Testis (tissue), 2 donors: ENCODE results near the gene AXDND1.

Source experiments
- CTCF ChIP-seq, 3 experiments: fragments of 450-650 bp in 2 of 3; fragments of 200-600 bp in 1 of 3; sonication (generic) in 1 of 3; IDR thresholded peaks; one replicate each; pipeline ENCODE4 v1.5.1; 2016 to 2019; ENCODE audit warnings: antibody characterized with exemption in 3 of 3, mild to moderate bottlenecking in 2 of 3, moderate library complexity in 1 of 3
- POLR2A ChIP-seq: fragments of 450-650 bp; IDR thresholded peaks from one replicate; pipeline ENCODE4 v1.6.1; 2017; ENCODE audit warnings: antibody characterized with exemption, mild to moderate bottlenecking, moderate library complexity

DNA sequence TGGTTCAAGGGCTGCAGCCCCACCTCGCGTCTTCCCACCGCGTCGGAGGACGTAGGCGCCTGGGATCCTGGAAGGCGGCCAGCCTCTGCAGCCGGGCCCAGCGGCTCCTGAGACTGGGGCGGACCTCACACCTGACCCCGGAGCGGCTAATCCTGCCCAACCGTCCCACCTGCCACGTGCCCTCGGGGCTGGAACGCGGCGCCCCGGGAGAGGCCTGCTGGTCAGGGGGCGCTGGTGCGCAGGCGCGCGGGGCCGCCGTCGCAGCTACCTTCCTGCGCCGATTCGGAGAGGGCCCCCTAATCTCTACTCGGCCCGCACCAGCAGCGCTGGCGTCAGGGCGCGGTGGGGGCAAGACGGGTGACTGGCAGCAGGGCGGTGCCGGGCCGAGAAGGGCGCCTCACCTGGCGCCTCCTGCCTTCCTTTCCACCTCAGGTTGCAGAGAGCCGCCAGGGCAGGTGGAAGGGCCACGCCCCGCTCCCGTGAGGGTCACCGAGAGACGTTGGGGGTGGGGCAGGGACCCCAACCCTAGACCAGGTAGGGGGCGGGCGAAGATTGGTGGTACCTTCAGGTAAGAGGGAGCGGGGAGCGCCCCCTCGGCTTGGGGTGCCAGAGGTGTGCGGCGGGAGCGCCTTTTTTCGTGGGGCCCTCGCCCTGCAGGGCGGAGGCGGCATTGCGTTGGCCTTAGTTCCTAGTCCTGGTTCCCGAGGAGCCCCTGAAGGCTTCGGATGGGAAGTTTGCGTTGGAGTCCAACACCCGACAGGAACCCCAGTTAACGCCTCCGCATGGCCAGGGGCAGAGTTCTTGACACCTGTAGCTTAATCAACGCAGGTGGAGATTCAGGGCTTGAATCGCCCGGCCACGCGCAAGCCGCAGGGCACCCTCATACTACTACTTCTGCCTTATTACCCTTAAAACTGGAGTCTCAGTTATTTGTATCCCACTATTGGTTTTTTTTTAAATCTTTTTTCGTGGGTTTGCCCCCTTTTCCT is 226.1 kb downstream of the AXDND1 start, which contains the start of gene TDRD5:
- TF ChIP-seq POLR2A (no peak), CTCF (IDR thresholded peaks at IDR 0.05) (no peak)
